GM23338 (cell line): ENCODE measurements around the gene SAMD4A. TPM values are rescaled to one million over a fixed set of nuclear protein-coding genes. Genes with fewer than 3 reads are reported as not detected.

ENCODE experiments used
- ATAC-seq: fragments of 200-7000 bp; cut with Tn5 transposase; 3 replicates; pipeline ENCODE4 v1.9.1; 2020
- DNase-seq: peaks from one replicate; pipeline ENCODE4 v3.0.0-alpha.2; 2015; ENCODE audit warnings: low spot score
- H2AFZ ChIP-seq: fragments of 200-600 bp; sonication (generic); 2 replicates; pipeline ENCODE4 v1.8.0; 2016; ENCODE audit warnings: antibody characterized with exemption, mild to moderate bottlenecking, moderate library complexity
- H3F3A ChIP-seq: fragments of 200-600 bp; sonication (generic); replicated peaks from 2 replicates; pipeline ENCODE4 v1.8.0; 2017; ENCODE audit warnings: antibody characterized with exemption, mixed run types, low read depth
- H3K27ac ChIP-seq: fragments of 200-600 bp; sonication (generic); 2 replicates; pipeline ENCODE4 v1.6.1; 2016; ENCODE audit warnings: low read depth
- H3K27me3 ChIP-seq: fragments of 200-600 bp; sonication (generic); 2 replicates; pipeline ENCODE4 v1.8.0; 2016; ENCODE audit warnings: mild to moderate bottlenecking, mixed run types, moderate library complexity; ENCODE audit not compliant: insufficient read depth
- H3K36me3 ChIP-seq: fragments of 200-600 bp; sonication (generic); 2 replicates; pipeline ENCODE4 v1.8.0; 2016; ENCODE audit warnings: mild to moderate bottlenecking; ENCODE audit not compliant: insufficient read depth
- H3K4me1 ChIP-seq: fragments of 200-600 bp; sonication (generic); 2 replicates; pipeline ENCODE4 v1.8.0; 2016; ENCODE audit warnings: mild to moderate bottlenecking, moderate library complexity; ENCODE audit not compliant: insufficient read depth
- H3K4me2 ChIP-seq: fragments of 200-600 bp; sonication (generic); 2 replicates; pipeline ENCODE4 v1.7.1; 2017; ENCODE audit warnings: mixed run types
- H3K4me3 ChIP-seq: fragments of 200-600 bp; sonication (generic); 2 replicates; pipeline ENCODE4 v1.6.1; 2016; ENCODE audit warnings: mixed run types
- H3K79me2 ChIP-seq: fragments of 200-600 bp; sonication (generic); replicated peaks from 2 replicates; pipeline ENCODE4 v1.8.0; 2017; ENCODE audit warnings: mild to moderate bottlenecking; ENCODE audit not compliant: insufficient read depth
- H3K9me2 ChIP-seq: fragments of 200-600 bp; sonication (generic); 2 replicates; pipeline ENCODE4 v1.8.0; 2017; ENCODE audit not compliant: insufficient read depth
- H4K20me1 ChIP-seq: fragments of 200-600 bp; sonication (generic); replicated peaks from 2 replicates; pipeline ENCODE4 v1.8.0; 2017; ENCODE audit warnings: mild to moderate bottlenecking; ENCODE audit not compliant: insufficient read depth
- H3K27ac Mint-ChIP-seq: 2 replicates; pipeline ENCODE4 v1.8.0; 2020; ENCODE audit warnings: inconsistent platforms, mild to moderate bottlenecking, moderate library complexity, mixed read lengths
- H3K27me3 Mint-ChIP-seq: 3 replicates; pipeline ENCODE4 v1.8.0; 2022; ENCODE audit warnings: low read depth, mild to moderate bottlenecking, moderate library complexity, mixed read lengths, inconsistent platforms; ENCODE audit not compliant: insufficient read depth, poor library complexity
- H3K36me3 Mint-ChIP-seq: 3 replicates; pipeline ENCODE4 v1.8.0; 2021; ENCODE audit warnings: low read depth, mild to moderate bottlenecking, inconsistent platforms, moderate library complexity, mixed read lengths
- H3K4me1 Mint-ChIP-seq: 3 replicates; pipeline ENCODE4 v1.8.0; 2020; ENCODE audit warnings: mild to moderate bottlenecking, inconsistent platforms, mixed read lengths
- H3K4me3 Mint-ChIP-seq: 3 replicates; pipeline ENCODE4 v1.8.0; 2021; ENCODE audit warnings: moderate library complexity, mild to moderate bottlenecking, inconsistent platforms, mixed read lengths
- H3K9me3 Mint-ChIP-seq: 3 replicates; pipeline ENCODE4 v1.8.0; 2020; ENCODE audit warnings: moderate library complexity, mild to moderate bottlenecking, inconsistent platforms, mixed read lengths
- CREB1 ChIP-seq: fragments of 250-450 bp; sonication (Bioruptor Pico); IDR thresholded peaks from 2 replicates; pipeline ENCODE4 v1.5.0; 2020; ENCODE audit warnings: low read depth, mild to moderate bottlenecking, moderate library complexity
- CTCF ChIP-seq, 2 experiments: fragments of 200-600 bp in 1 of 2; sonication (generic) in 1 of 2; conservative IDR thresholded peaks; 2 replicates each; pipeline versions ENCODE4 v1.5.1 to v1.6.1; 2016 to 2017; ENCODE audit warnings: antibody characterized with exemption in 2 of 2, low read depth in 2 of 2, mild to moderate bottlenecking in 2 of 2, moderate library complexity in 1 of 2
- ETS1 ChIP-seq: IDR thresholded peaks from 2 replicates; pipeline ENCODE4 v1.6.1; 2016; ENCODE audit warnings: antibody characterized with exemption
- EZH2 ChIP-seq: fragments of 200-600 bp; sonication (generic); IDR thresholded peaks from one replicate; pipeline ENCODE4 v1.8.0; 2017; ENCODE audit warnings: antibody characterized with exemption, mild to moderate bottlenecking, low read depth; ENCODE audit not compliant: unreplicated experiment
- EZH2phosphoT487 ChIP-seq: fragments of 200-600 bp; sonication (generic); IDR thresholded peaks from one replicate; pipeline ENCODE4 v1.8.1; 2018; ENCODE audit warnings: antibody characterized with exemption; ENCODE audit not compliant: unreplicated experiment
- JUNB ChIP-seq: IDR thresholded peaks from one replicate; pipeline ENCODE4 v1.6.1; 2016; ENCODE audit warnings: antibody characterized with exemption; ENCODE audit not compliant: unreplicated experiment
- NANOG ChIP-seq: IDR thresholded peaks from 2 replicates; pipeline ENCODE4 v1.6.1; 2016; ENCODE audit warnings: antibody characterized with exemption, borderline replicate concordance
- POLR2AphosphoS5 ChIP-seq: IDR thresholded peaks from 2 replicates; pipeline ENCODE4 v1.6.1; 2016; ENCODE audit warnings: antibody characterized with exemption, low read depth
- STAT1 ChIP-seq: IDR thresholded peaks from one replicate; pipeline ENCODE4 v1.6.1; 2016; ENCODE audit warnings: antibody characterized with exemption; ENCODE audit not compliant: unreplicated experiment
- ZNF114 ChIP-seq: fragments of 250-450 bp; sonication (Bioruptor Pico); IDR thresholded peaks from 2 replicates; pipeline ENCODE4 v1.5.0; 2020; ENCODE audit warnings: mild to moderate bottlenecking, moderate library complexity
- ZNF331 ChIP-seq: fragments of 250-450 bp; sonication (Bioruptor Pico); IDR thresholded peaks from 2 replicates; pipeline ENCODE4 v1.5.0; 2020; ENCODE audit warnings: low read depth, mild to moderate bottlenecking, moderate library complexity
- ZNF462 ChIP-seq: fragments of 250-450 bp; sonication (Bioruptor Pico); IDR thresholded peaks from 2 replicates; pipeline ENCODE4 v1.5.0; 2020; ENCODE audit warnings: mild to moderate bottlenecking, moderate library complexity
- polyA plus RNA-seq: library from polyadenylated mRNA; unstranded; fragments of >200 nt; fragmentation: Nextera tagmentation; extraction: Ambion mirVana; gene quantifications from 2 replicates; pipeline ENCODE4 v1.2.1, GENCODE V29; 2016
- total RNA-seq: library from RNA; depleted of rRNA; stranded (reverse); fragments of >200 nt; shearing (Covaris generic); gene quantifications from 2 replicates; pipeline ENCODE4 v1.2.3, GENCODE V29; 2014

Gene SAMD4A
- total and polyA plus RNA-seq, 2 experiments from 2014 or later: 1.6 to 6.9 TPM

GRCh38 chr14:54591866-54592265, 24.9 kb downstream of the SAMD4A start:
- Histone ChIP-seq H3K4me2 (no peak overlapping the region), H3F3A (no peaks in the 10 kb centered on the region), H3K4me3 (no peak overlapping the region), H3K27me3 (no peaks in the 10 kb centered on the region), H4K20me1 (no peaks in the 10 kb centered on the region), H3K36me3 (no peaks in the 10 kb centered on the region), H3K27ac (0 out of 2 replicates have a peak overlapping the region, but pooled peaks have one; percentile 40), H3K4me1 (no peaks in the 10 kb centered on the region), H3K79me2 (no peaks in the 10 kb centered on the region; the same call in 1 of the 2 replicates), H2AFZ (no peak overlapping the region), H3K9me2 (no peaks in the 10 kb centered on the region)
- no peaks in the 10 kb centered on the region for H3K36me3 Mint-ChIP-seq
- no peak overlapping the region for H3K27ac Mint-ChIP-seq
- TF ChIP-seq STAT1 (no peak), EZH2phosphoT487 (no peak), ZNF114 (CRISPR knock-in tag) (no peak), ZNF331 (CRISPR knock-in tag) (no peak), CREB1 (CRISPR knock-in tag) (no peak), JUNB (no peak)
- H3K4me1 Mint-ChIP-seq: no peaks in the 10 kb centered on the region; the same call in 2 of the 3 replicates
- H3K9me3 Mint-ChIP-seq: no peaks in the 10 kb centered on the region
- peaks cover 5% of the 10 kb centered on the region for H3K27me3 Mint-ChIP-seq
- ATAC-seq (no peak), DNase-seq (no peak)
- no peak overlapping the region for H3K4me3 Mint-ChIP-seq

GRCh38 chr14:54593860-54594259, 26.9 kb downstream of the SAMD4A start:
- Mint-ChIP-seq H3K36me3 (no peaks in the 10 kb centered on the region), H3K4me1 (no peaks in the 10 kb centered on the region; the same call in 2 of the 3 replicates), H3K9me3 (no peaks in the 10 kb centered on the region), H3K27ac (no peak overlapping the region), H3K27me3 (peaks cover 5% of the 10 kb centered on the region), H3K4me3 (no peak overlapping the region)
- Histone ChIP-seq H4K20me1 (no peaks in the 10 kb centered on the region), H3K9me2 (no peaks in the 10 kb centered on the region), H3F3A (no peaks in the 10 kb centered on the region), H3K4me2 (no peak overlapping the region), H3K4me3 (no peak overlapping the region), H3K27ac (no peak overlapping the region), H3K27me3 (no peaks in the 10 kb centered on the region), H3K36me3 (no peaks in the 10 kb centered on the region), H3K79me2 (no peaks in the 10 kb centered on the region), H3K4me1 (no peaks in the 10 kb centered on the region), H2AFZ (no peak overlapping the region)
- DNase-seq (no peak), ATAC-seq (no peak; the same call in 2 of the 3 replicates)
- TF ChIP-seq POLR2AphosphoS5: no peak
- no peak for TF ChIP-seq ZNF114 (CRISPR knock-in tag)
- no peak for TF ChIP-seq ZNF462 (CRISPR knock-in tag)
- no peak for TF ChIP-seq NANOG
- TF ChIP-seq EZH2: no peak
- no peak for TF ChIP-seq ZNF331 (CRISPR knock-in tag)
- no peak for TF ChIP-seq CTCF (conservative IDR thresholded peaks at IDR 0.05; ENCODE audit: low read depth in 2 of 2)
- TF ChIP-seq ETS1: no peak
- no peak for TF ChIP-seq CREB1 (CRISPR knock-in tag)
- no peak for TF ChIP-seq EZH2phosphoT487
- no peak for TF ChIP-seq JUNB
- TF ChIP-seq STAT1: no peak
